ENCODE measurements around the gene KNDC1.

GRCh38 chr10:133163889-133164815, 4.1 kb downstream of the KNDC1 start:
- TF ChIP-seq CTCF (IDR thresholded peaks at IDR 0.05) (no peak), POLR2A (IDR thresholded peaks at IDR 0.05) (no peak)
